GM19395 (cell line): ENCODE results near the gene LENEP.

ENCODE experiments used
- ATAC-seq: cut with Tn5 transposase; IDR thresholded peaks from one replicate; pipeline ENCODE4 v1.9.1; 2021; ENCODE audit warnings: mild to moderate bottlenecking, moderate library complexity; ENCODE audit not compliant: unreplicated experiment

The LENEP gene

GRCh38 chr1:155024315-155024714 is 30.9 kb downstream of the LENEP start:
- no peak for ATAC-seq

- no peak for ATAC-seq
Observed at GRCh38 chr1:155026154-155026553, 32.8 kb downstream of the LENEP start.

- no peak for ATAC-seq
Observed at GRCh38 chr1:155026588-155026987, 33.2 kb downstream of the LENEP start.

GRCh38 chr1:155029513-155030242 is 36.3 kb downstream of the LENEP start:
- no peak for ATAC-seq

- no peak for ATAC-seq
Observed at GRCh38 chr1:155030243-155030795, 36.9 kb downstream of the LENEP start.

GRCh38 chr1:155030899-155031298 is 37.5 kb downstream of the LENEP start:
- no peak for ATAC-seq

GRCh38 chr1:155032886-155033285 is 39.5 kb downstream of the LENEP start:
- no peak for ATAC-seq

GRCh38 chr1:155033524-155033923 is 40.1 kb downstream of the LENEP start, which contains the start of the genes DCST1 and DCST2:
DCST1 (plus strand) TSS chr1:155033824; CDS start chr1:155034037, 213 bp downstream.
DCST2 (minus strand) TSS chr1:155033781; CDS start chr1:155033701, 80 bp downstream.
- ATAC-seq = no peak

- ATAC-seq = no peak
Observed at GRCh38 chr1:155034318-155035208, 41.2 kb downstream of the LENEP start.

GRCh38 chr1:155035936-155036335 is 42.5 kb downstream of the LENEP start:
- no peak for ATAC-seq

- ATAC-seq = no peak
Observed at GRCh38 chr1:155037043-155037442, 43.7 kb downstream of the LENEP start.

- ATAC-seq = no peak
Observed at GRCh38 chr1:155037851-155038441, 44.6 kb downstream of the LENEP start.

- no peak for ATAC-seq
Observed at GRCh38 chr1:155038602-155039307, 45.4 kb downstream of the LENEP start.

GRCh38 chr1:155039308-155039669 is 45.9 kb downstream of the LENEP start:
- no peak for ATAC-seq

- no peak for ATAC-seq
Observed at GRCh38 chr1:155040358-155041093, 47.1 kb downstream of the LENEP start.

GRCh38 chr1:155042789-155043188 is 49.4 kb downstream of the LENEP start:
- no peak for ATAC-seq

- ATAC-seq = no peak
Observed at GRCh38 chr1:155043301-155043702, 49.9 kb downstream of the LENEP start.

- ATAC-seq = no peak
Observed at GRCh38 chr1:155043793-155044192, 50.4 kb downstream of the LENEP start.
